Stimulated activated CD4-positive, alpha-beta T cell treated with anti-CD3 and anti-CD28 coated beads, TNF-alpha, amount 100 ng/mL, for 1 hour (primary cell): ENCODE data around the gene RPH3AL.
"Not testable (repeated sequence)": the region's sequence is repeated elsewhere in the genome, so short reads cannot be mapped to it uniquely, and the experiment has no call there.

Source experiments
- DNase-seq, 3 donors: peaks; one replicate each; pipeline ENCODE4 v3.0.0-alpha.2; 2020; ENCODE audit warnings: low read depth in 3 of 3, low spot score in 1 of 3

The RPH3AL gene

GRCh38 chr17:379531-380465 is 27.2 kb upstream of the RPH3AL start:
- no peak for DNase-seq

GRCh38 chr17:378068-378467 is 25.5 kb upstream of the RPH3AL start:
- no peak for DNase-seq

GRCh38 chr17:376936-377863 is 24.6 kb upstream of the RPH3AL start:
- DNase-seq = no peak

GRCh38 chr17:373613-374230 is 21.1 kb upstream of the RPH3AL start:
- no peak for DNase-seq

- no peak for DNase-seq
Measured at GRCh38 chr17:372157-373152, 19.8 kb upstream of the RPH3AL start.

- DNase-seq = no peak
Measured at GRCh38 chr17:371583-371982, 19.0 kb upstream of the RPH3AL start.

GRCh38 chr17:367656-368055 is 15.0 kb upstream of the RPH3AL start:
- not testable (repeated sequence) for DNase-seq

GRCh38 chr17:366657-367615 is 14.3 kb upstream of the RPH3AL start:
- not testable (repeated sequence) for DNase-seq

- no peak for DNase-seq
Measured at GRCh38 chr17:364766-365165, 12.2 kb upstream of the RPH3AL start.

GRCh38 chr17:364308-364707 is 11.7 kb upstream of the RPH3AL start:
- DNase-seq = no peak

- DNase-seq = no peak
Measured at GRCh38 chr17:362721-363120, 10.1 kb upstream of the RPH3AL start.

- DNase-seq = no peak
Measured at GRCh38 chr17:360092-360750, 7.6 kb upstream of the RPH3AL start.

- DNase-seq = no peak
Measured at GRCh38 chr17:358491-359151, 6.0 kb upstream of the RPH3AL start.

GRCh38 chr17:357644-358043 is 5.0 kb upstream of the RPH3AL start:
- DNase-seq = no peak

- no peak for DNase-seq
Measured at GRCh38 chr17:356671-357434, 4.2 kb upstream of the RPH3AL start.

GRCh38 chr17:354651-355556 is 2.3 kb upstream of the RPH3AL start:
- DNase-seq = no peak
